ENCODE data around the gene ELMOD2.

GRCh38 chr4:140515423-140515822 lies 8.5 kb upstream of the ELMOD2 start:
- TF ChIP-seq CTCF (IDR thresholded peaks at IDR 0.05) (no peak), REST (IDR thresholded peaks at IDR 0.05; ENCODE audit: insufficient read depth in 1 of 2, low read depth in 2 of 2, low read length in 1 of 2) (no peak), SIN3A (IDR thresholded peaks at IDR 0.05; ENCODE audit: borderline replicate concordance, insufficient read depth, low read depth, low read length) (no peak), POLR2AphosphoS5 (IDR thresholded peaks at IDR 0.05; ENCODE audit: low read depth, low read length) (no peak)
